HepG2 (cell line): ENCODE data around the gene MRPS11. TPM values are rescaled to one million over a fixed set of nuclear protein-coding genes. Genes with fewer than 3 reads are reported as not detected.

ENCODE experiments used
- ATAC-seq: fragments of 200-7000 bp; cut with Tn5 transposase; 3 replicates; pipeline ENCODE4 v1.9.1; 2020; ENCODE audit warnings: mild to moderate bottlenecking, moderate library complexity
- BruUV-seq: library from RNA; stranded (reverse); fragments of 400-500 nt; replicated peaks from 2 replicates; lab custom pipeline; 2021; lab: Mats Ljungman, UMichigan
- CTCF ChIA-PET: fragments of 300-600 bp; formaldehyde crosslinking; extraction: SDS; loops from one replicate; lab custom pipeline; 2021; ENCODE audit warnings: low total read pairs, inconsistent platforms, low intra/inter-chr PET ratio; lab: Yijun Ruan, JAX
- POLR2A ChIA-PET: fragments of 350-600 bp; sonication (Branson Sonifier 250); formaldehyde crosslinking; loops from one replicate; lab custom pipeline; 2020; ENCODE audit warnings: antibody characterized with exemption, inconsistent platforms; lab: Yijun Ruan, JAX
- DNase-seq: peaks from one replicate; pipeline ENCODE4 v3.0.0-alpha.2; 2015; ENCODE audit warnings: low spot score
- FAIRE-seq: peaks from 3 replicates; lab custom pipeline; 2011; peaks lifted over from hg19 to GRCh38; lab: Jason Lieb, UNC
- H2AFZ ChIP-seq: one replicate; pipeline ENCODE4 v1.6.1; 2011; ENCODE audit warnings: low read length, inconsistent platforms
- H3K27ac ChIP-seq: fragments of 300-600 bp; 3 replicates; pipeline ENCODE4 v1.8.0; 2011; ENCODE audit warnings: mixed run types, mild to moderate bottlenecking, mixed read lengths, low read length, inconsistent platforms; ENCODE audit not compliant: insufficient read depth; ENCODE audit errors: extremely low read length
- H3K27me3 ChIP-seq, 2 experiments: fragments of 200-600 bp in 1 of 2; 2 replicates in 1 of 2; 3 replicates in 1 of 2; pipeline versions ENCODE4 v1.6.0 to v1.8.0; 2011; ENCODE audit warnings: low read length in 2 of 2, mild to moderate bottlenecking in 2 of 2, moderate library complexity in 2 of 2, inconsistent platforms in 1 of 2; ENCODE audit not compliant: insufficient read depth in 2 of 2, control insufficient read depth in 1 of 2
- H3K36me3 ChIP-seq, 2 experiments: fragments of 200-600 bp in 1 of 2; replicated peaks in 1 of 2; 2 replicates in 1 of 2; 3 replicates in 1 of 2; pipeline versions ENCODE4 v1.5.1 to v1.8.0; 2011; ENCODE audit warnings: low read length in 2 of 2, inconsistent platforms in 1 of 2; ENCODE audit not compliant: insufficient read depth in 2 of 2, control insufficient read depth in 1 of 2
- H3K4me1 ChIP-seq: 2 replicates; pipeline ENCODE4 v1.5.1; 2012; ENCODE audit warnings: low read length, inconsistent platforms; ENCODE audit not compliant: insufficient read depth
- H3K4me2 ChIP-seq: 2 replicates; pipeline ENCODE4 v1.6.0; 2011; ENCODE audit warnings: low read depth, low read length, inconsistent platforms
- H3K4me3 ChIP-seq, 3 experiments: fragments of 200-600 bp in 1 of 3; sonication (generic), shearing (Covaris generic) in 1 of 3; replicated peaks in 1 of 3; 2 replicates each; pipeline ENCODE4 v1.5.1; 2011 to 2016; ENCODE audit warnings: low read length in 3 of 3, inconsistent platforms in 2 of 3, low read depth in 2 of 3, mild to moderate bottlenecking in 2 of 3, control low read depth in 1 of 3, mixed read lengths in 1 of 3; ENCODE audit not compliant: insufficient read depth in 1 of 3
- H3K79me2 ChIP-seq: one replicate; pipeline ENCODE4 v1.6.1; 2011; ENCODE audit warnings: low read length, inconsistent platforms; ENCODE audit not compliant: insufficient read depth
- H3K9ac ChIP-seq: 2 replicates; pipeline ENCODE4 v1.6.0; 2011; ENCODE audit warnings: mild to moderate bottlenecking, low read depth, low read length, inconsistent platforms; ENCODE audit not compliant: insufficient read depth
- H3K9me3 ChIP-seq: 2 replicates; pipeline ENCODE4 v1.5.1; 2012; ENCODE audit warnings: mild to moderate bottlenecking, low read length
- H4K20me1 ChIP-seq: 2 replicates; pipeline ENCODE4 v1.6.0; 2011; ENCODE audit warnings: inconsistent platforms, mild to moderate bottlenecking, low read length, moderate library complexity; ENCODE audit not compliant: insufficient read depth
- AGO1 ChIP-seq: fragments of 200-400 bp; formaldehyde crosslinking; IDR thresholded peaks from 2 replicates; pipeline ENCODE4 v1.6.1; 2017; ENCODE audit warnings: mild to moderate bottlenecking, low read depth, low read length, moderate library complexity; ENCODE audit not compliant: poor library complexity, severe bottlenecking
- CTCF ChIP-seq: sonication (generic); formaldehyde crosslinking; IDR thresholded peaks from 2 replicates; pipeline ENCODE4 v1.5.0; 2020; ENCODE audit warnings: mild to moderate bottlenecking, missing genetic modification reagents, moderate library complexity
- FOSL2 ChIP-seq: sonication (generic); formaldehyde crosslinking; IDR thresholded peaks from 2 replicates; pipeline ENCODE4 v1.4.0; 2020; ENCODE audit warnings: missing genetic modification reagents
- MLLT10 ChIP-seq: sonication (generic); formaldehyde crosslinking; IDR thresholded peaks from 2 replicates; pipeline ENCODE4 v1.4.0; 2020; ENCODE audit warnings: missing genetic modification reagents
- NAIF1 ChIP-seq: sonication (generic); formaldehyde crosslinking; IDR thresholded peaks from 2 replicates; pipeline ENCODE4 v1.5.0; 2020; ENCODE audit warnings: mild to moderate bottlenecking, missing genetic modification reagents, borderline replicate concordance
- RAD21 ChIP-seq: fragments of 450-650 bp; formaldehyde crosslinking; IDR thresholded peaks from 2 replicates; pipeline ENCODE4 v1.5.0; 2020; ENCODE audit warnings: mild to moderate bottlenecking
- RBM22 ChIP-seq: fragments of 200-400 bp; formaldehyde crosslinking; optimal IDR thresholded peaks from 2 replicates; pipeline ENCODE3; 2017; ENCODE audit warnings: mild to moderate bottlenecking, low read length, moderate library complexity
- RFXANK ChIP-seq: IDR thresholded peaks from 2 replicates; pipeline ENCODE4 v1.6.1; 2016
- SMC3 ChIP-seq: IDR thresholded peaks from 2 replicates; pipeline ENCODE4 v1.6.1; 2011; ENCODE audit warnings: low read length, improper control_type of control experiment
- STAG1 ChIP-seq: sonication (generic); formaldehyde crosslinking; IDR thresholded peaks from 2 replicates; pipeline ENCODE4 v1.4.0; 2020; ENCODE audit warnings: missing genetic modification reagents
- TARDBP ChIP-seq: sonication (generic); formaldehyde crosslinking; IDR thresholded peaks from 2 replicates; pipeline ENCODE4 v1.8.0; 2022; ENCODE audit warnings: mild to moderate bottlenecking, missing genetic modification reagents
- TFAP4 ChIP-seq: sonication (generic); IDR thresholded peaks from 2 replicates; pipeline ENCODE4 v1.6.1; 2016; ENCODE audit warnings: low read depth, borderline replicate concordance
- XRCC5 ChIP-seq: fragments of 200-400 bp; formaldehyde crosslinking; optimal IDR thresholded peaks from 2 replicates; pipeline ENCODE3; 2017; ENCODE audit warnings: mild to moderate bottlenecking, low read length
- ZNF138 ChIP-seq: sonication (generic); formaldehyde crosslinking; IDR thresholded peaks from 2 replicates; pipeline ENCODE4 v1.5.0; 2020; ENCODE audit warnings: mild to moderate bottlenecking, low read depth, missing genetic modification reagents
- ZNF280D ChIP-seq: sonication (generic); formaldehyde crosslinking; IDR thresholded peaks from 2 replicates; pipeline ENCODE4 v1.5.1; 2020; ENCODE audit warnings: mild to moderate bottlenecking, missing genetic modification reagents
- ZNF383 ChIP-seq: sonication (generic); formaldehyde crosslinking; IDR thresholded peaks from 2 replicates; pipeline ENCODE4 v1.4.0; 2020; ENCODE audit warnings: missing genetic modification reagents, mild to moderate bottlenecking, borderline replicate concordance
- ZNF615 ChIP-seq: sonication (generic); formaldehyde crosslinking; IDR thresholded peaks from 2 replicates; pipeline ENCODE4 v1.5.0; 2020; ENCODE audit warnings: mild to moderate bottlenecking, missing genetic modification reagents, borderline replicate concordance
- WGBS: methylation state at CpG from one replicate; pipeline ENCODE4 v1.1.6; 2017; ENCODE audit warnings: low lambda C conversion rate; 5-methylcytosine and 5-hydroxymethylcytosine counted together
- in situ Hi-C: cut with HindIII; loops from 2 replicates; pipeline ENCODE4 v1.10.0; 2017; ENCODE audit warnings: low pct_unique_long_range_greater_than_20kb; ENCODE audit not compliant: extremely low pct_ligation_motif_present
- intact Hi-C: fragments of 100-400 bp; cut with micrococcal nuclease; formaldehyde crosslinking; loops from one replicate; pipeline ENCODE4 v1.10.0; 2022; ENCODE audit not compliant: unreplicated experiment
- polyA plus RNA-seq, 8 experiments: library from polyadenylated mRNA; depleted of rRNA in 3 of 8; stranded (reverse) in 7 of 8; unstranded in 1 of 8; fragments of >200 nt; fragmentation: Illumina TruSeq in 4 of 8; extraction: Trizol in 4 of 8; gene quantifications; 2 replicates each; pipeline versions ENCODE4 v1.2.1 to v1.2.3, GENCODE V29; 2011 to 2016; ENCODE audit warnings: low read depth in 4 of 8, missing spikeins in 1 of 8, mixed read lengths in 1 of 8; ENCODE audit not compliant: insufficient read depth in 1 of 8
- total RNA-seq, 5 experiments: library from RNA; depleted of rRNA; stranded (reverse); fragments of >200 nt; fragmentation: Illumina TruSeq; extraction: Trizol; gene quantifications; 2 replicates each; pipeline ENCODE4 v1.2.3, GENCODE V29; 2016; ENCODE audit warnings: low read depth in 1 of 5

MRPS11 gene
- total and polyA plus RNA-seq, 2 of the 13 experiments (the other 11 are each of a cell fraction or from before 2014, with no cell fraction given) = 50.1 to 72.7 TPM

GRCh38 chr15:88454867-88455810 lies 12.4 kb upstream of the MRPS11 start:
- ChIA-PET CTCF (no interaction called here), POLR2A (interaction anchor here (4.7 kb wide), 1 partner anchor 11 kb away, joined by 64 read pairs; the partner anchor contains the start of genes MRPL46 and MRPS11)
- H3K79me2 ChIP-seq = no peaks in the 10 kb centered on the region
- no peaks in the 10 kb centered on the region for H4K20me1 ChIP-seq
- no peak overlapping the region for H3K4me3 ChIP-seq
- no peak overlapping the region for H2AFZ ChIP-seq
- in situ Hi-C loops = no loop called here
- H3K9ac ChIP-seq = no peak overlapping the region
- no peak overlapping the region for H3K4me2 ChIP-seq
- FAIRE-seq = peak; percentile 60
- BruUV-seq = no TSS peak
- peak; percentile 91 for ATAC-seq
- H3K9me3 ChIP-seq = no peaks in the 10 kb centered on the region
- intact Hi-C loops = loop anchor here (5.0 to 10.0 kb wide), 2 partner anchors 293 to 1540 kb away; no protein-coding TSS in a partner anchor
- H3K4me1 ChIP-seq = peaks cover 12% of the 10 kb centered on the region; the same call in 1 of the 2 replicates
- H3K27ac ChIP-seq = no peak overlapping the region
- WGBS = 39% methylated on average over 5 of the region's 9 CpGs
- H3K36me3 ChIP-seq = peaks cover 11 to 24% of the 10 kb centered on the region in 2 experiments
- no peaks in the 10 kb centered on the region for H3K27me3 ChIP-seq
- peak; percentile 48 for DNase-seq
- TF ChIP-seq TFAP4 = peak; percentile 70; the same call in 1 of the 2 replicates
- TF ChIP-seq ZNF280D (CRISPR knock-in tag) = 0 out of 2 replicates have a peak, but pooled peaks have one; percentile 25
- peak; percentile 24 for TF ChIP-seq RBM22
- no peak for TF ChIP-seq NAIF1 (CRISPR knock-in tag)
- TF ChIP-seq ZNF138 (CRISPR knock-in tag) = no peak
- TF ChIP-seq ZNF383 (CRISPR knock-in tag) = no peak
- peak; percentile 78 for TF ChIP-seq CTCF (CRISPR knock-in tag)
- no peak for TF ChIP-seq ZNF615
- peak; percentile 71 for TF ChIP-seq XRCC5
- no peak for TF ChIP-seq RFXANK
- TF ChIP-seq AGO1 = peak; percentile 79
- peak; percentile 40; the same call in 1 of the 2 replicates for TF ChIP-seq SMC3
- peak; percentile 56; the same call in 1 of the 2 replicates for TF ChIP-seq RAD21 (CRISPR knock-in tag)
- TF ChIP-seq TARDBP (CRISPR knock-in tag) = peak; percentile 49; the same call in 1 of the 2 replicates
- peak; percentile 58 for TF ChIP-seq STAG1 (CRISPR knock-in tag)
- TF ChIP-seq FOSL2 (CRISPR knock-in tag) = no peak
- no peak for TF ChIP-seq MLLT10 (CRISPR knock-in tag)
